ENCODE results near the gene H2BW2.

The H2BW2 gene

DNA sequence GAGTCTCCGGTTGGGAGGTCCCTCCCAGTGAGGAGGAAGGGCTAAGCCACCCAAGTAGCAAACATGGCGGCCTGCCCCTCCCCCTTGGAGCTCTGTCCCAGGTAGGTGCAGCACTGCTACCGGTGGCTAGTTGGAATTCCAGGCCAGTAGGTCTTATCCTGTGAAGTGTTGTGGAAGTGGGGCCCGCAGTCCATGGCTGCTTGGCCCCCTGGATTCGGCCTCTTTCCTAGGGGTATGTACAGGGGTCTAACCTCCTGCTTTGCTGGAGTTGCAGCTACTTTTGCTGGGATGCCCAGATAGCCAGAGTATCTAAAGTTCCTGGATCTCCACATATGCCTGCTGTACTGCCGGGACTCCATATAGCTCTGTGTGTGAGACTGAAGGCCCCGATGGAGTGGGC is 46.2 kb downstream of the H2BW2 start:
- no peak for DNase-seq (ENCODE audit: low spot score)
- TF ChIP-seq CTCF (IDR thresholded peaks at IDR 0.05; ENCODE audit: extremely low read depth, missing control alignments), result no peak

Measured in GM20000 (cell line).